ENCODE measurements around the gene NONO.

- TF ChIP-seq, protein P1, sequence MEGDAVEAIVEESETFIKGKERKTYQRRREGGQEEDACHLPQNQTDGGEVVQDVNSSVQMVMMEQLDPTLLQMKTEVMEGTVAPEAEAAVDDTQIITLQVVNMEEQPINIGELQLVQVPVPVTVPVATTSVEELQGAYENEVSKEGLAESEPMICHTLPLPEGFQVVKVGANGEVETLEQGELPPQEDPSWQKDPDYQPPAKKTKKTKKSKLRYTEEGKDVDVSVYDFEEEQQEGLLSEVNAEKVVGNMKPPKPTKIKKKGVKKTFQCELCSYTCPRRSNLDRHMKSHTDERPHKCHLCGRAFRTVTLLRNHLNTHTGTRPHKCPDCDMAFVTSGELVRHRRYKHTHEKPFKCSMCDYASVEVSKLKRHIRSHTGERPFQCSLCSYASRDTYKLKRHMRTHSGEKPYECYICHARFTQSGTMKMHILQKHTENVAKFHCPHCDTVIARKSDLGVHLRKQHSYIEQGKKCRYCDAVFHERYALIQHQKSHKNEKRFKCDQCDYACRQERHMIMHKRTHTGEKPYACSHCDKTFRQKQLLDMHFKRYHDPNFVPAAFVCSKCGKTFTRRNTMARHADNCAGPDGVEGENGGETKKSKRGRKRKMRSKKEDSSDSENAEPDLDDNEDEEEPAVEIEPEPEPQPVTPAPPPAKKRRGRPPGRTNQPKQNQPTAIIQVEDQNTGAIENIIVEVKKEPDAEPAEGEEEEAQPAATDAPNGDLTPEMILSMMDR (IDR thresholded peaks at IDR 0.05; ENCODE audit: low read depth, low read length, poor library complexity, severe bottlenecking) = no peak
- TF ChIP-seq EZH2phosphoT487 (IDR thresholded peaks at IDR 0.05; ENCODE audit: borderline replicate concordance, low read length) = no peak
These were observed 21.1 kb downstream of the NONO start for GRCh38 chrX:71304561-71304960.
